Upper lobe of right lung (tissue), 1 donor: ENCODE results near the gene RDH12. TPM values are rescaled to one million over a fixed set of nuclear protein-coding genes. Genes with fewer than 3 reads are reported as not detected.
"Not testable (repeated sequence)": the region's sequence is repeated elsewhere in the genome, so short reads cannot be mapped to it uniquely, and the experiment has no call there.

ENCODE experiments used
- ATAC-seq: fragments of 200-7000 bp; cut with Tn5 transposase; one replicate; pipeline ENCODE4 v1.9.1; 2020; ENCODE audit warnings: mild to moderate bottlenecking, moderate library complexity
- DNase-seq: peaks from one replicate; pipeline ENCODE4 v3.0.0-alpha.2; 2020
- H3K27ac ChIP-seq: fragments of 200-600 bp; one replicate; pipeline ENCODE4 v1.8.0; 2022
- H3K27me3 ChIP-seq: fragments of 200-600 bp; one replicate; pipeline ENCODE4 v1.8.0; 2022; ENCODE audit warnings: mild to moderate bottlenecking
- H3K36me3 ChIP-seq: fragments of 200-600 bp; one replicate; pipeline ENCODE4 v1.8.0; 2022
- H3K4me1 ChIP-seq: fragments of 200-600 bp; one replicate; pipeline ENCODE4 v1.8.0; 2022
- H3K4me3 ChIP-seq: fragments of 200-600 bp; one replicate; pipeline ENCODE4 v1.8.0; 2022; ENCODE audit warnings: mild to moderate bottlenecking
- H3K9me3 ChIP-seq: fragments of 200-600 bp; one replicate; pipeline ENCODE4 v1.8.0; 2022
- intact Hi-C: fragments of 100-400 bp; cut with DNase I; formaldehyde crosslinking; loops from one replicate; pipeline ENCODE4 v1.11.0; 2022
- total RNA-seq: library from RNA; stranded (reverse); fragmentation: NEBNext Ultra II Directional; extraction: Animal tissue kit (Norgen Biotek cat#: 25700); gene quantifications from one replicate; pipeline ENCODE4 v1.2.1, GENCODE V29; 2021
- TF ChIP-seq, protein P1 (sequence below): fragments of 200-600 bp; IDR thresholded peaks from one replicate; pipeline ENCODE4 v1.8.0; 2022; ENCODE audit warnings: antibody characterized with exemption
- donor health status: DM: no; HTN: yes; CAD: no; lungs with severe emphysema.

RDH12 gene
- total RNA-seq, 1 donor from 2014 or later: 0.20 TPM

DNA sequence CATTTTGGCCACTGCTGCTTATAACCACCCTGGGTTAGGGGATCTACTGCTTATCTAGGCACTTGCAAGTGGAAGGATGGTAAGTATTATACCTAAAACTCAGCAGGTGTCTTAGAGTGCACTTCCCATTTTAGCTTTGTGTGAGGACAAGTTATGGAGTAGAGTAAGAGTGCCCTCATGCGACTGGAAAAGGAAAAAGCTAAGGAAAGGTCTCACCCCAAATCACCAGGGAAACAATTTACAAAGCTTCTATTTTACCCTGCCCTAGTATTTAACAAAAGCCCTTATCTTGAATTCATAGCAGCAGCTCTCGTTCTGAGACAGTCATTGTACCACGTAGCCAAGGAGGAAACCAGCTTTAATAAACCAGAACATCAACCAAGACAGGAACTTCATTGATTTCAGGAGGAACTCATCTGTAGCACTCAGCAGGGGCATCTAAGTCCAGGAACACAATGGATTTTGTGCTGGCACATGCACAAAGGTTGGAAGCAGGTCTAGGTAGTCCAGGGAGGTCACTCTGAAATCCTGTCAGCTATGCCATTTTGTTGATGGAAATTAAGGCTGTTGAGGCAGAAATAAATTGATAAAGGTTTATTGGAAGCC, 2.9 kb downstream of the RDH12 start:
- Histone ChIP-seq H3K4me3 (no peak overlapping the region), H3K4me1 (no peaks in the 10 kb centered on the region), H3K27ac (no peak overlapping the region), H3K36me3 (no peaks in the 10 kb centered on the region), H3K27me3 (no peaks in the 10 kb centered on the region), H3K9me3 (no peaks in the 10 kb centered on the region)
- ATAC-seq: peak; percentile 94
- TF ChIP-seq, protein P1, sequence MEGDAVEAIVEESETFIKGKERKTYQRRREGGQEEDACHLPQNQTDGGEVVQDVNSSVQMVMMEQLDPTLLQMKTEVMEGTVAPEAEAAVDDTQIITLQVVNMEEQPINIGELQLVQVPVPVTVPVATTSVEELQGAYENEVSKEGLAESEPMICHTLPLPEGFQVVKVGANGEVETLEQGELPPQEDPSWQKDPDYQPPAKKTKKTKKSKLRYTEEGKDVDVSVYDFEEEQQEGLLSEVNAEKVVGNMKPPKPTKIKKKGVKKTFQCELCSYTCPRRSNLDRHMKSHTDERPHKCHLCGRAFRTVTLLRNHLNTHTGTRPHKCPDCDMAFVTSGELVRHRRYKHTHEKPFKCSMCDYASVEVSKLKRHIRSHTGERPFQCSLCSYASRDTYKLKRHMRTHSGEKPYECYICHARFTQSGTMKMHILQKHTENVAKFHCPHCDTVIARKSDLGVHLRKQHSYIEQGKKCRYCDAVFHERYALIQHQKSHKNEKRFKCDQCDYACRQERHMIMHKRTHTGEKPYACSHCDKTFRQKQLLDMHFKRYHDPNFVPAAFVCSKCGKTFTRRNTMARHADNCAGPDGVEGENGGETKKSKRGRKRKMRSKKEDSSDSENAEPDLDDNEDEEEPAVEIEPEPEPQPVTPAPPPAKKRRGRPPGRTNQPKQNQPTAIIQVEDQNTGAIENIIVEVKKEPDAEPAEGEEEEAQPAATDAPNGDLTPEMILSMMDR: peak; percentile 76
- no peak for DNase-seq
- intact Hi-C loops: no loop called here

DNA sequence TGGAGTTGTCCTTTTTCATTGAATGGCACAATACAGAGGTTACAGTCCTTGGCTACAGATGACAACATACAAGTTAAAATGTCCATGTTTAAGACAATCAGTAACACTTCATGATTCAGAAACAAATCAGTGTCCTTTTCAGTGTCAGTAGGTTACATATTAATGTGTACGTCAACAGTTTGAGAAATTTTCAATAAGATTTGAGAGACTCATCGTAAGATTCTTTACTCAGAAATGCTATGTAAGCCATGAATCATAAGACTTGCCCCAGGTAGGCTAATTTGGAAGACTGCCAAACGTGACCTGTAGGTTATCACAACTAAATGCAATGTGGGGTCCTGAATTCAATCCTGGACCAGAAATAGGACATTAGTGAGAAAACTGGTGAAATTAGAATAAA, 3.5 kb downstream of the RDH12 start:
- ATAC-seq (no peak), DNase-seq (no peak)
- intact Hi-C loops: no loop called here
- Histone ChIP-seq H3K9me3 (no peaks in the 10 kb centered on the region), H3K27me3 (no peaks in the 10 kb centered on the region), H3K27ac (no peak overlapping the region), H3K4me3 (no peak overlapping the region), H3K4me1 (no peaks in the 10 kb centered on the region), H3K36me3 (no peaks in the 10 kb centered on the region)
- TF ChIP-seq, protein P1: no peak

DNA sequence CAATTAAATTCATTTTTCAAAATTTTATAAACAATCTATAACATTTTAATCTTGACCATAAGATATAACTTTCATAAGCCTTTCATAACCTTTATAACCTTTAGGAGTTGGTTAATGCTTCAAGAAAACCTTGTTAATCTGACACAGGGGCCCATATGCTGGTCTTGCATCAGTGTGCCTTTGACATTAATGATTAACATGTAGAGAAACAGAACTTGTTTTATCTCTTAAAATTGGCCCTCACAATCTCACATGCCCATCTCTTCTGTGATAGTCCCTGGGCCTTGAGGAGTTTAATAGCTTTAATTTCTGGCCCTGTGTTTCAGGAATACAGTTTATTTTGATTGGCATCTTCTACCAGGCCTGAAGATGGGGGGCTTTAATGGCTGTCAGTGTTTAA, 7.7 kb downstream of the RDH12 start:
- DNase-seq, H3K4me1 ChIP-seq, H3K9me3 ChIP-seq, ATAC-seq, H3K27me3 ChIP-seq, H3K27ac ChIP-seq, intact Hi-C loops, H3K36me3 ChIP-seq, H3K4me3 ChIP-seq: not testable (repeated sequence)

DNA sequence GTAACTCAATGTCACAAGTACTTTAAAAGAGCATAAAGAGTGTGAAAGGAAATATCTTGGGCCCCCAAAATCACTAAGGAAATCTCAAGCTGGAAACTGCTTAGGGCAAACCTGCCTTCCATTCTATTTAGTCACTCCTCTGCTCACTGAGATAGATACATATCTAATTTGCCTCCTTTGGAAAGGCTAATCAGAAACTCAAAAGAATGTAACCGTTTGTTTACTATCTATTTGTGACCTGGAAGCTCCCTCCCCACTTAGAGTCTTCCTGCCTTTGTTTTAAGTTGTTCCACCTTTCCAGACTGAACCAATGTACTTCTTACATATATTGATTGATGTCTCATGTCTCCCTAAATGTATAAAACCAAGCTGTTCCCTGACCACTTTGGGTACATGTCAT, 8.1 kb downstream of the RDH12 start:
- H3K27me3 ChIP-seq, DNase-seq, H3K4me3 ChIP-seq, H3K27ac ChIP-seq, ATAC-seq, H3K36me3 ChIP-seq, H3K9me3 ChIP-seq, H3K4me1 ChIP-seq, intact Hi-C loops: not testable (repeated sequence)

DNA sequence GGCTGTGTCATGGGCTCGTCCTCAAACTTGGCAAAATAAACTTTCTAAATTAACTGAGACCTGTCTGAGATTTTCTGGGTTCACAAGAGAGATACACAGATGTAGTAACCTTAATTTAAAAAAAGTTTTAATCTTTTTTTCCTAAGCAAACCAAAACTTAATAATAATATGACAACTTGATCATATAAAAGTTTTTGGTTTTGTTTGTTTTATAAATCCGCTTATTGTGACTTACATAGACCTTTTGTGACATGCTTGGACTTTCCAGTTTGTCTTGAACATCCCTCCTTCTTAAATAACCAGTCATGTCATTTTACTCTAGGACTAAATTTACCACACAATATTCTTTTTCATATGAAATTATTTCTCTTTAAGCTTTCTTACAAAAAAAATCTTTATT, 8.5 kb downstream of the RDH12 start:
- Histone ChIP-seq H3K4me1 (no peaks in the 10 kb centered on the region), H3K36me3 (no peaks in the 10 kb centered on the region), H3K27me3 (no peaks in the 10 kb centered on the region), H3K9me3 (no peaks in the 10 kb centered on the region), H3K27ac (no peak overlapping the region), H3K4me3 (no peak overlapping the region)
- DNase-seq: no peak
- TF ChIP-seq, protein P1: no peak
- intact Hi-C loops: no loop called here
- no peak for ATAC-seq

DNA sequence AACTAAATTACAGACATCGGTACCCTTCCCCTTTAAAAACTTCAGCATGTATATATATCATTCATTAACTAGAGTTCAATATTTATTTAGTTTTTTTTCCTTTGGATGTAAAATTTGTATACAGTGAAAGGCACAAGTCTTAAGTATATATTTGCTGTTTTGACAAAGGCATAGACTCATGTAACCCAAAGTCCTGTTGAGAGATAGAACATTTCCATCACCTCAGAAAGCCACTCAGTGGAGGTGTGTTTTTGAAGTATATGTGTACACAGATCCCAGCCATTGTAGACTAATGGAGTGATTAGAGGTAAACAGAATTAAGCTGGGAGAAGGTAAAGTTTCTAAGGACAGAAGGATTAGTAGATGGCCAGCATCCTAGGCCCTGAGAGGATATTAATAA, 15.4 kb downstream of the RDH12 start:
- no peaks in the 10 kb centered on the region for H3K36me3 ChIP-seq
- H3K4me1 ChIP-seq: no peaks in the 10 kb centered on the region
- no peaks in the 10 kb centered on the region for H3K9me3 ChIP-seq
- DNase-seq (no peak), ATAC-seq (no peak)
- TF ChIP-seq, protein P1: no peak
- no peaks in the 10 kb centered on the region for H3K27me3 ChIP-seq
- intact Hi-C loops: no loop called here
- H3K27ac ChIP-seq: no peak overlapping the region
- H3K4me3 ChIP-seq: no peak overlapping the region

DNA sequence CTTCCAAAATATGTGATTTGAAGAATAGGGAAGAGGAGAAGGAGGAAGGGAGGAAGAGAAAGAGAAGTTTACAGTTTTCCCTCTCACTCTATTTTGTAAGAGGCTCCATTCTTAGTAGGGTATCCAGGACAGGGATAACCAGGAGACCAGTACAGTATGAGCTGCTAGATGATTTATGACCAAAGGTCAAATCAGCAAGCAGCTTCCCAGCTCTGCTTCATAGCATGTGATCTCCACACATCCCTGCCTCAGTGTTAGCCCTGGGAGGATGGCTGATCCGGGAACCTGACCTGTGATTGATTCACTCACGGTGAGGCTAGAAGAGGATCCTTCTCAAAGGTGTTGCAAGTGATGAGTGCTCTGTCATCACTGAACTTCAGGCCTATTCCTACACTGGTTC, 16.6 kb downstream of the RDH12 start:
- ATAC-seq: no peak
- DNase-seq: no peak
- Histone ChIP-seq H3K27ac (no peak overlapping the region), H3K27me3 (no peaks in the 10 kb centered on the region), H3K4me1 (no peaks in the 10 kb centered on the region), H3K36me3 (no peaks in the 10 kb centered on the region), H3K4me3 (no peak overlapping the region), H3K9me3 (no peaks in the 10 kb centered on the region)
- intact Hi-C loops: no loop called here
- TF ChIP-seq, protein P1: no peak

DNA sequence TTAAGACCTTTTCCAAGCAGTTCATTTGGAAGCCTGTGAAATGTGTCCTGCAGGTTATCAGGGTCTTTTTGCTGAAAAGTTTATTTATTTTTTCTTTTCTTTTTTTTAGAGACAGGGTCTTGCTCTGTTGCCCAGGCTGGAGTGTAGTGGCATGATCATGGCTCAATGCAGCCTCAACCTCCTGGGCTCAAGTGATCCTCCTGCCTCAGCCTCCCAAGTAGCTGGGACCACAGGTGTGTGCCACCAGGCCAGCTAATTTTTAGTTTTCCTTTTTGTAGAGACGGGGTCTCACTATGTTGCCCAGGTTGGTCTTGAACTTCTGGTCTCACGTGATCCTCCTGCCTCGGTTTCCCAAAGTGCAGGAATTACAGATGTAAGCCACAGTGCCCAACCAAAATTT, 17.7 kb downstream of the RDH12 start:
- H3K9me3 ChIP-seq, intact Hi-C loops, H3K4me1 ChIP-seq, H3K27ac ChIP-seq, H3K4me3 ChIP-seq, H3K36me3 ChIP-seq, ATAC-seq, DNase-seq, H3K27me3 ChIP-seq: not testable (repeated sequence)
